ENCODE measurements around the gene RGS7. TPM values are rescaled to one million over a fixed set of nuclear protein-coding genes. Genes with fewer than 3 reads are reported as not detected.

The RGS7 gene
- polyA plus RNA-seq, 1 donor (not counting 4 experiments of a cell fraction or from before 2014, with no cell fraction given) = not detected

DNA sequence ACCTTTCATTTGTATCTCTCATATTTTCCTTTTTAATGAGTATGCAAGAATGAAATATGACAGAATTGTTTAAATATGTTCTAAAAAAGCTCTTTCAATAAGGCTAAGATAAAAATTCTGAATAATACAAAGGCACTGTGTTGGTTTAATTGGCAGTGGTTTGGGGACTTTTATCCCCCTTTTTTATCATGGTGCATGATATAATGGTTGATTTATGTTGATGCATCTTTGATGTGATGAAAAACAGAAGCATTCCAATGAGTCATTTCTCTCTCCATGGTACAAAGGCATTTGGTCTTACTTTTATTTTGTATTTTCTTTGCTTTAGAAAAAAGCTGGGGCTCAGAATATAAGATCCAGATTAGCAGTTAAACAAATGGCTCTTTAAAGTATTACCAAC is 617.9 kb downstream of the RGS7 start:
- no peak for DNase-seq (ENCODE audit: low read depth, low spot score)
- dilution Hi-C loops (cut with MboI; ENCODE audit: extremely low pct_ligation_motif_present, low sequenced_read_pairs) = no loop called here

DNA sequence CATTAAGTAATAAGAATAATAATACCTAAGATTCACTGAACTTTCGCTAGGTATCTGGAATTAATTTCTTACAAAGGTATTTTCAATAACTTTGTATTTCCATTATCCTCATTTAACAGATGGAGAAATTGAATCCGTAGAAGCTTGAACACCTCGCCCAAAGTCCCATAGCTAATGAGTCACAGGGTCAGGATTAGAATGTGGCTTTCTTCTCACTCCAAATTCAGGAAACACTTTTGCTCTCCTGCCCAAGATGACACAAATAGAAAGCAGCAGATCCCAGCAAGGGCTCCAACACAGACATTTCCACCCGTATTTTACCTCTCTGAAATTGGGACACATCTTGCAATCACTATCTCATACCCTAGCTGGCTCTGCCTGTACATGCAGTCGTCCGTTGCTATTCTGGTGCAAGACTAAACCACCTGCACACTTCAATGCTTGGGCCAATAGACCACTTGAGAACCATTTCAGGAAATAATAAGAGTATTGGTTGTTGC is 619.2 kb downstream of the RGS7 start:
- Histone ChIP-seq H3K4me1 (ENCODE audit: control insufficient read depth, extremely low read depth, insufficient read depth, low read length) (no peaks in the 10 kb centered on the region), H3K79me2 (ENCODE audit: control insufficient read depth, insufficient read depth, low read length) (no peaks in the 10 kb centered on the region), H4K20me1 (ENCODE audit: control insufficient read depth, extremely low read depth, insufficient read depth, low read length) (no peaks in the 10 kb centered on the region), H3K9me3 (ENCODE audit: control insufficient read depth, low read depth, low read length) (no peaks in the 10 kb centered on the region), H2AFZ (ENCODE audit: control insufficient read depth, low read length) (no peak overlapping the region), H3K27me3 (ENCODE audit: control insufficient read depth, extremely low read depth, insufficient read depth, low read length) (no peaks in the 10 kb centered on the region), H3K9me1 (ENCODE audit: control insufficient read depth, extremely low read depth, insufficient read depth, low read length) (no peaks in the 10 kb centered on the region), H3K9ac (ENCODE audit: control insufficient read depth, extremely low read depth, insufficient read depth, low read length) (no peak overlapping the region), H3K4me2 (ENCODE audit: control insufficient read depth, extremely low read depth, insufficient read depth, low read depth, low read length) (no peak overlapping the region), H3K36me3 (ENCODE audit: control insufficient read depth in 2 of 2, extremely low read depth in 1 of 2, insufficient read depth in 2 of 2, low read length in 2 of 2) (no peaks in the 10 kb centered on the region), H3K4me3 (ENCODE audit: control insufficient read depth in 2 of 3, extremely low read depth in 1 of 3, insufficient read depth in 2 of 3, low read depth in 1 of 3, low read length in 3 of 3) (no peak overlapping the region), H3K27ac (ENCODE audit: control insufficient read depth, insufficient read depth, low read length) (no peak overlapping the region)
- dilution Hi-C loops (cut with MboI; ENCODE audit: extremely low pct_ligation_motif_present, low sequenced_read_pairs) = no loop called here
- no peak for DNase-seq (ENCODE audit: low read depth, low spot score)
- no peak for TF ChIP-seq EZH2 (IDR thresholded peaks at IDR 0.05; ENCODE audit: low read length)
- no peak for TF ChIP-seq CTCF (optimal IDR thresholded peaks at IDR 0.05 in 1 of 3, IDR thresholded peaks at IDR 0.05 in 1 of 3, conservative IDR thresholded peaks at IDR 0.05 in 1 of 3; ENCODE audit: extremely low read depth in 1 of 3, insufficient read depth in 2 of 3, low read length in 3 of 3)
- FAIRE-seq = no peak

More for the DNA sequence above, 617.9 kb downstream of the RGS7 start:
- H3K79me2 ChIP-seq (ENCODE audit: control insufficient read depth, insufficient read depth, low read length) = no peaks in the 10 kb centered on the region
- H4K20me1 ChIP-seq (ENCODE audit: control insufficient read depth, extremely low read depth, insufficient read depth, low read length) = no peaks in the 10 kb centered on the region
- no peaks in the 10 kb centered on the region for H3K9me3 ChIP-seq (ENCODE audit: control insufficient read depth, low read depth, low read length)
- FAIRE-seq = no peak
- H3K27me3 ChIP-seq (ENCODE audit: control insufficient read depth, extremely low read depth, insufficient read depth, low read length) = no peaks in the 10 kb centered on the region
- H3K27ac ChIP-seq (ENCODE audit: control insufficient read depth, insufficient read depth, low read length) = no peak overlapping the region
- TF ChIP-seq EZH2 (IDR thresholded peaks at IDR 0.05; ENCODE audit: low read length) = no peak
- TF ChIP-seq CTCF (optimal IDR thresholded peaks at IDR 0.05 in 1 of 3, IDR thresholded peaks at IDR 0.05 in 1 of 3, conservative IDR thresholded peaks at IDR 0.05 in 1 of 3; ENCODE audit: extremely low read depth in 1 of 3, insufficient read depth in 2 of 3, low read length in 3 of 3) = no peak
- no peaks in the 10 kb centered on the region for H3K4me1 ChIP-seq (ENCODE audit: control insufficient read depth, extremely low read depth, insufficient read depth, low read length)
- no peak overlapping the region for H3K9ac ChIP-seq (ENCODE audit: control insufficient read depth, extremely low read depth, insufficient read depth, low read length)
- no peak overlapping the region for H2AFZ ChIP-seq (ENCODE audit: control insufficient read depth, low read length)
- no peaks in the 10 kb centered on the region for H3K9me1 ChIP-seq (ENCODE audit: control insufficient read depth, extremely low read depth, insufficient read depth, low read length)
- no peak overlapping the region for H3K4me3 ChIP-seq (ENCODE audit: control insufficient read depth in 2 of 3, extremely low read depth in 1 of 3, insufficient read depth in 2 of 3, low read depth in 1 of 3, low read length in 3 of 3)
- H3K4me2 ChIP-seq (ENCODE audit: control insufficient read depth, extremely low read depth, insufficient read depth, low read depth, low read length) = no peak overlapping the region
- no peaks in the 10 kb centered on the region for H3K36me3 ChIP-seq (ENCODE audit: control insufficient read depth in 2 of 2, extremely low read depth in 1 of 2, insufficient read depth in 2 of 2, low read length in 2 of 2)

All from keratinocyte (primary cell).